ENCODE data around the gene HLA-DOA. TPM values are rescaled to one million over a fixed set of nuclear protein-coding genes. Genes with fewer than 3 reads are reported as not detected.

The HLA-DOA gene
- total and polyA plus RNA-seq, 10 of the 15 experiments (the other 5 are each of a cell fraction or from before 2014, with no cell fraction given): 8.8 to 108 (median 58.3) TPM

- TF ChIP-seq, protein P1, sequence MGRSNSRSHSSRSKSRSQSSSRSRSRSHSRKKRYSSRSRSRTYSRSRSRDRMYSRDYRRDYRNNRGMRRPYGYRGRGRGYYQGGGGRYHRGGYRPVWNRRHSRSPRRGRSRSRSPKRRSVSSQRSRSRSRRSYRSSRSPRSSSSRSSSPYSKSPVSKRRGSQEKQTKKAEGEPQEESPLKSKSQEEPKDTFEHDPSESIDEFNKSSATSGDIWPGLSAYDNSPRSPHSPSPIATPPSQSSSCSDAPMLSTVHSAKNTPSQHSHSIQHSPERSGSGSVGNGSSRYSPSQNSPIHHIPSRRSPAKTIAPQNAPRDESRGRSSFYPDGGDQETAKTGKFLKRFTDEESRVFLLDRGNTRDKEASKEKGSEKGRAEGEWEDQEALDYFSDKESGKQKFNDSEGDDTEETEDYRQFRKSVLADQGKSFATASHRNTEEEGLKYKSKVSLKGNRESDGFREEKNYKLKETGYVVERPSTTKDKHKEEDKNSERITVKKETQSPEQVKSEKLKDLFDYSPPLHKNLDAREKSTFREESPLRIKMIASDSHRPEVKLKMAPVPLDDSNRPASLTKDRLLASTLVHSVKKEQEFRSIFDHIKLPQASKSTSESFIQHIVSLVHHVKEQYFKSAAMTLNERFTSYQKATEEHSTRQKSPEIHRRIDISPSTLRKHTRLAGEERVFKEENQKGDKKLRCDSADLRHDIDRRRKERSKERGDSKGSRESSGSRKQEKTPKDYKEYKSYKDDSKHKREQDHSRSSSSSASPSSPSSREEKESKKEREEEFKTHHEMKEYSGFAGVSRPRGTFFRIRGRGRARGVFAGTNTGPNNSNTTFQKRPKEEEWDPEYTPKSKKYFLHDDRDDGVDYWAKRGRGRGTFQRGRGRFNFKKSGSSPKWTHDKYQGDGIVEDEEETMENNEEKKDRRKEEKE (IDR thresholded peaks at IDR 0.05): no peak
- TF ChIP-seq TBL1XR1 (IDR thresholded peaks at IDR 0.05; ENCODE audit: low read depth, low read length) (no peak), RELB (IDR thresholded peaks at IDR 0.05; ENCODE audit: low read depth) (no peak), SP1 (IDR thresholded peaks at IDR 0.05; ENCODE audit: low read depth, low read length) (no peak), NRF1 (conservative IDR thresholded peaks at IDR 0.05; ENCODE audit: low read depth, low read length) (no peak), ZNF384 (IDR thresholded peaks at IDR 0.05; ENCODE audit: borderline replicate concordance, low read depth, low read length) (no peak), CHD4 (IDR thresholded peaks at IDR 0.05) (no peak), EZH2 (IDR thresholded peaks at IDR 0.05; ENCODE audit: borderline replicate concordance, control insufficient read depth, low read depth, low read length) (no peak), LARP7 (IDR thresholded peaks at IDR 0.05) (no peak), BCL11A (IDR thresholded peaks at IDR 0.05; ENCODE audit: low read depth, low read length) (no peak), POLR2AphosphoS2 (IDR thresholded peaks at IDR 0.05; ENCODE audit: low read depth, low read length) (no peak), MXI1 (IDR thresholded peaks at IDR 0.05; ENCODE audit: low read depth, low read length) (no peak)
- TF ChIP-seq, protein P2, sequence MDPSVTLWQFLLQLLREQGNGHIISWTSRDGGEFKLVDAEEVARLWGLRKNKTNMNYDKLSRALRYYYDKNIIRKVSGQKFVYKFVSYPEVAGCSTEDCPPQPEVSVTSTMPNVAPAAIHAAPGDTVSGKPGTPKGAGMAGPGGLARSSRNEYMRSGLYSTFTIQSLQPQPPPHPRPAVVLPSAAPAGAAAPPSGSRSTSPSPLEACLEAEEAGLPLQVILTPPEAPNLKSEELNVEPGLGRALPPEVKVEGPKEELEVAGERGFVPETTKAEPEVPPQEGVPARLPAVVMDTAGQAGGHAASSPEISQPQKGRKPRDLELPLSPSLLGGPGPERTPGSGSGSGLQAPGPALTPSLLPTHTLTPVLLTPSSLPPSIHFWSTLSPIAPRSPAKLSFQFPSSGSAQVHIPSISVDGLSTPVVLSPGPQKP (IDR thresholded peaks at IDR 0.05; ENCODE audit: low read depth, low read length): no peak
Measured at GRCh38 chr6:33017018-33017417, 7.6 kb upstream of the HLA-DOA start (continued).
